GM23248 (cell line): ENCODE results near the gene DIP2C.

Source experiments
- EZH2 ChIP-seq: fragments of 200-600 bp; sonication (generic); IDR thresholded peaks from 2 replicates; pipeline ENCODE4 v1.6.1; 2018; ENCODE audit warnings: antibody characterized with exemption, mild to moderate bottlenecking; ENCODE audit not compliant: insufficient read depth, poor library complexity, severe bottlenecking
- EZH2phosphoT487 ChIP-seq: fragments of 200-600 bp; sonication (generic); IDR thresholded peaks from 2 replicates; pipeline ENCODE4 v1.6.1; 2018; ENCODE audit warnings: antibody characterized with exemption, moderate library complexity, mild to moderate bottlenecking, low read depth; ENCODE audit not compliant: insufficient read depth

- TF ChIP-seq EZH2: no peak
- TF ChIP-seq EZH2phosphoT487: no peak
Measured at GRCh38 chr10:515674-516073, 173.8 kb downstream of the DIP2C start.
